Stomach (tissue), 9 donors: ENCODE data around the gene COL4A2. TPM values are rescaled to one million over a fixed set of nuclear protein-coding genes. Genes with fewer than 3 reads are reported as not detected.

Experiments
- DNase-seq, 2 donors: peaks; one replicate each; pipeline versions ENCODE4 v3.0.0 to v3.0.0-alpha.2; 2013 to 2019
- H3K27ac ChIP-seq, 5 donors: fragments of 200-600 bp in 4 of 5; sonication (generic) in 4 of 5; one replicate each; pipeline ENCODE4 v1.5.1; 2013 to 2019; ENCODE audit warnings: mild to moderate bottlenecking in 1 of 5, moderate library complexity in 1 of 5
- H3K27me3 ChIP-seq, 3 donors: fragments of 200-600 bp; sonication (generic); one replicate each; pipeline ENCODE4 v1.5.1; 2017 to 2019; ENCODE audit warnings: mixed run types in 1 of 3
- H3K36me3 ChIP-seq, 4 donors: fragments of 200-600 bp; sonication (generic); 1 replicate in 3 of 4; 2 replicates in 1 of 4; pipeline ENCODE4 v1.5.1; 2016 to 2019
- H3K4me1 ChIP-seq, 4 donors: fragments of 200-600 bp; sonication (generic); one replicate each; pipeline ENCODE4 v1.5.1; 2016 to 2019
- H3K4me3 ChIP-seq, 4 donors: fragments of 200-600 bp; sonication (generic) in 3 of 4; one replicate each; pipeline ENCODE4 v1.5.1; 2016 to 2019; ENCODE audit warnings: mild to moderate bottlenecking in 1 of 4
- H3K9me3 ChIP-seq, 4 donors: fragments of 200-600 bp; sonication (generic); one replicate each; pipeline ENCODE4 v1.5.1; 2016 to 2019
- CTCF ChIP-seq, 7 experiments: fragments of 450-650 bp in 4 of 7; fragments of 200-600 bp in 3 of 7; sonication (generic) in 3 of 7; IDR thresholded peaks; one replicate each; pipeline ENCODE4 v1.5.1; 2016 to 2019; ENCODE audit warnings: antibody characterized with exemption in 7 of 7, control low read depth in 2 of 7, mild to moderate bottlenecking in 1 of 7
- EP300 ChIP-seq: sonication (generic); formaldehyde crosslinking; IDR thresholded peaks from one replicate; pipeline ENCODE4 v1.6.1; 2017; ENCODE audit warnings: antibody characterized with exemption
- POLR2A ChIP-seq, 4 donors: fragments of 450-650 bp; IDR thresholded peaks; one replicate each; pipeline ENCODE4 v1.6.1; 2016; ENCODE audit warnings: antibody characterized with exemption in 4 of 4, control low read depth in 2 of 4, mild to moderate bottlenecking in 1 of 4, moderate library complexity in 1 of 4
- POLR2AphosphoS5 ChIP-seq, 3 donors: sonication (generic); formaldehyde crosslinking; IDR thresholded peaks; one replicate each; pipeline ENCODE4 v1.6.1; 2016; ENCODE audit warnings: antibody characterized with exemption in 3 of 3
- WGBS, 5 donors: extraction: QIAGEN DNeasy Blood & Tissue Kit in 3 of 5; methylation state at CpG; one replicate each; pipeline versions ENCODE4 v1.1.5 to v1.1.7; 2013 to 2018; 5-methylcytosine and 5-hydroxymethylcytosine counted together
- intact Hi-C: fragments of 100-400 bp; cut with DNase I; formaldehyde crosslinking; loops from one replicate; pipeline ENCODE4 v1.15.1; 2023; ENCODE audit warnings: low total_unique reads
- polyA plus RNA-seq, 3 donors: library from polyadenylated mRNA; stranded (reverse); fragments of 200-250 nt; gene quantifications; one replicate each; pipeline ENCODE4 v1.2.3, GENCODE V29; 2013
- total RNA-seq, 5 donors: library from RNA; depleted of rRNA; stranded (reverse); fragments of >200 nt; gene quantifications; one replicate each; pipeline versions ENCODE4 v1.1.0 to v1.2.3, GENCODE V29; 2014 to 2016
- donor health status: healthy with polysubstance abuse.
- donor health status: Bipolar disorder and iron deficiency.
- donor health status: healthy.

COL4A2 gene
- total and polyA plus RNA-seq, 8 donors, result 24.0 to 531 (median 214) TPM

DNA sequence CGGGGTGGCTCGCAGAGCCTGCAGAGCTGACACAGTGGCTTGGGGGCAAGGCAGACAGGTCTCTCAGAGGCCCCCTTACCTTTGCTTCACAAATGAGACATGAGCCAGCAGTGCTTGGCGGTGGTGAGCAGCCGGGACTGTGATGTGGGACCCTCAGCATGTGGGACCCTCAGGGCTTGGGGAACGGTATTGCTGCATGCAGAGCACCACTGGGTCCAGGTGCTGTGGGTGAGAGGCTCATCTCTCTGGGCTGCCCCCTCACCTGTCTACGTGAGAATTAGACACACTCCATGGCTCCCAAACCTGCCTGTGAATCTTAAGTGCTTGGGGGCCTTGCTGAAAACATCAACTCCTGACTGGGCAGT is 106.6 kb downstream of the COL4A2 start:
- Histone ChIP-seq H3K4me3 (no peak overlapping the region), H3K36me3 (no peaks in the 10 kb centered on the region), H3K9me3 (no peaks in the 10 kb centered on the region), H3K4me1 (peaks cover 6 to 72% (median 42%) of the 10 kb centered on the region in 4 donors), H3K27me3 (no peaks in the 10 kb centered on the region), H3K27ac (peak overlapping the region in 4 of 5 donors; percentile 69 to 92 (median 81))
- WGBS, 5 donors, result 72 to 87% (median 82%) methylated on average over 5 to 6 of the region's 6 CpGs
- intact Hi-C loops, result loop anchor here (5.0 kb wide), 1 partner anchor 191 kb away; no protein-coding TSS in a partner anchor
- DNase-seq, result no peak
- TF ChIP-seq POLR2AphosphoS5 (IDR thresholded peaks at IDR 0.05) (no peak), CTCF (IDR thresholded peaks at IDR 0.05) (no peak), EP300 (no peak), POLR2A (IDR thresholded peaks at IDR 0.05) (no peak)

DNA sequence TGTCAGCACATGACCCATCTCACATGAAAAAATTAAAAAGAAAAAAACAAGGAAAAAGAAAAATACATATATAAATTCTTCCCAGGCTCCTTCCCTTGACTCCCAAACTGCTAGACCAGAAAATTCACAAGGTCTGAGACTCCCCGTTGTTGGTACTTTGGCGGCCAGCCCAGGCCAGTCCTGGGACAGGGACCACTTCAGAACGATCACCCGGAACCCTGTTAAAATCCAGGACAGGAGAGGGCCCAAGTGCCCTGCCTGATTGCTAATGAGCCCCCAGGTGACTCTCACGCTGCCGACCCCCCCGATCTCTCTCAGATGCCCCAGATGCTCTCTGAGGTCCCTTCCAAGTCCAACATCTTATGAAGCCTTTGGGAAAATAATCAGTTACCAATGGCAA is 107.2 kb downstream of the COL4A2 start:
- no peak overlapping the region for H3K4me3 ChIP-seq
- intact Hi-C loops, result loop anchor here (5.0 kb wide), 1 partner anchor 192 kb away; no protein-coding TSS in a partner anchor
- TF ChIP-seq POLR2AphosphoS5 (IDR thresholded peaks at IDR 0.05) (no peak), POLR2A (IDR thresholded peaks at IDR 0.05) (no peak), CTCF (IDR thresholded peaks at IDR 0.05) (no peak), EP300 (no peak)
- WGBS, 5 donors, result 80 to 90% (median 86%) methylated on average over 7 of the region's 7 CpGs
- no peaks in the 10 kb centered on the region for H3K9me3 ChIP-seq
- no peaks in the 10 kb centered on the region for H3K27me3 ChIP-seq
- DNase-seq, result no peak
- H3K4me1 ChIP-seq, result peaks cover 6 to 69% (median 42%) of the 10 kb centered on the region in 4 donors
- H3K27ac ChIP-seq, result peak overlapping the region in 4 of 5 donors; percentile 69 to 92 (median 81)
- no peaks in the 10 kb centered on the region for H3K36me3 ChIP-seq

DNA sequence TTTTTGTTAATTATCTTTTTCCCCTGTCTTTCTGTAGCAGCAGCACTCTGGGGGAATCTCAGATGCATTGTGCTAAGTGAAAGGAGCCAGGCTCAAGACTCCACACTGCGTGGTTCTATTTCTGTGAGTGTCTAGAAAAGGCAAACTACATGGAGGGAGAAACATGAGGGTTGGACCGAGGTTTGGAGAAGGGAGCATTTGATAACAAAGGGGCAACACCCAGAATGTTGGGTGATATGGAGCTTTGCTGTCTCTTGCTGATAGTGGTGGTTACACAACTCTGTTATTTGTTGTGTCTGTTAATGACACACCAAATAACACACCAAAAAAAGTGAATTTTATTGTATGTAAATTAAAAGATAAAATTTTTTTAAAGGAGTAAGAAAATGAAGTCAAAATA is 107.8 kb downstream of the COL4A2 start:
- H3K4me1 ChIP-seq, result peaks cover 6 to 62% (median 42%) of the 10 kb centered on the region in 4 donors
- intact Hi-C loops, result loop anchor here (5.0 kb wide), 1 partner anchor 193 kb away; no protein-coding TSS in a partner anchor
- H3K4me3 ChIP-seq, result no peak overlapping the region
- H3K27ac ChIP-seq, result peak overlapping the region in 4 of 5 donors; percentile 69 to 92 (median 81)
- WGBS, 5 donors, result 58 to 69% (median 60%) methylated on average over 2 of the region's 2 CpGs
- no peaks in the 10 kb centered on the region for H3K9me3 ChIP-seq
- TF ChIP-seq CTCF (IDR thresholded peaks at IDR 0.05), result no peak
- TF ChIP-seq POLR2A (IDR thresholded peaks at IDR 0.05), result no peak
- no peak for TF ChIP-seq POLR2AphosphoS5 (IDR thresholded peaks at IDR 0.05)
- no peak for TF ChIP-seq EP300
- H3K36me3 ChIP-seq, result no peaks in the 10 kb centered on the region
- no peak for DNase-seq
- no peaks in the 10 kb centered on the region for H3K27me3 ChIP-seq

- Histone ChIP-seq H3K27ac (peak overlapping the region in 4 of 5 donors; percentile 69 to 92 (median 81)), H3K27me3 (no peaks in the 10 kb centered on the region), H3K4me1 (peaks cover 6 to 55% (median 42%) of the 10 kb centered on the region in 4 donors), H3K9me3 (no peaks in the 10 kb centered on the region), H3K36me3 (no peaks in the 10 kb centered on the region), H3K4me3 (no peak overlapping the region)
- TF ChIP-seq POLR2A (IDR thresholded peaks at IDR 0.05) (no peak), POLR2AphosphoS5 (IDR thresholded peaks at IDR 0.05) (peak in 1 of 3 donors; percentile 19)
- DNase-seq, result no peak
- 77 to 90% (median 81%) methylated on average over 8 of the region's 8 CpGs for WGBS, 5 donors
- intact Hi-C loops, result no loop called here
These were observed 108.6 kb downstream of the COL4A2 start for GRCh38 chr13:110415669-110416068.
